Right lobe of liver (tissue), 4 donors: ENCODE results near the gene KRT76.

ENCODE experiments used
- CTCF ChIP-seq, 4 donors: fragments of 200-600 bp in 3 of 4; fragments of 450-650 bp in 1 of 4; IDR thresholded peaks; one replicate each; pipeline versions ENCODE4 v1.5.1 to v1.8.0; 2016 to 2022; ENCODE audit warnings: antibody characterized with exemption in 4 of 4, mild to moderate bottlenecking in 2 of 4
- POLR2A ChIP-seq: fragments of 450-650 bp; IDR thresholded peaks from one replicate; pipeline ENCODE4 v1.6.1; 2017; ENCODE audit warnings: antibody characterized with exemption, mild to moderate bottlenecking
- donor health status: DM: no; HTN: no; CAD: no.
- donor health status: DM: no; HTN: no; CAD: no.
- donor health status: DM: no; HTN: yes; CAD: no.

GRCh38 chr12:52745554-52745953 is 31.6 kb downstream of the KRT76 start:
- TF ChIP-seq POLR2A = no peak
- TF ChIP-seq CTCF (IDR thresholded peaks at IDR 0.05) = no peak
